Fibroblast of the conjunctiva (primary cell): ENCODE results near the gene IRX3.

Experiments
- DNase-seq: peaks from one replicate; pipeline ENCODE4 v3.0.0-alpha.2; 2010; ENCODE audit warnings: low read depth

IRX3 gene

DNA sequence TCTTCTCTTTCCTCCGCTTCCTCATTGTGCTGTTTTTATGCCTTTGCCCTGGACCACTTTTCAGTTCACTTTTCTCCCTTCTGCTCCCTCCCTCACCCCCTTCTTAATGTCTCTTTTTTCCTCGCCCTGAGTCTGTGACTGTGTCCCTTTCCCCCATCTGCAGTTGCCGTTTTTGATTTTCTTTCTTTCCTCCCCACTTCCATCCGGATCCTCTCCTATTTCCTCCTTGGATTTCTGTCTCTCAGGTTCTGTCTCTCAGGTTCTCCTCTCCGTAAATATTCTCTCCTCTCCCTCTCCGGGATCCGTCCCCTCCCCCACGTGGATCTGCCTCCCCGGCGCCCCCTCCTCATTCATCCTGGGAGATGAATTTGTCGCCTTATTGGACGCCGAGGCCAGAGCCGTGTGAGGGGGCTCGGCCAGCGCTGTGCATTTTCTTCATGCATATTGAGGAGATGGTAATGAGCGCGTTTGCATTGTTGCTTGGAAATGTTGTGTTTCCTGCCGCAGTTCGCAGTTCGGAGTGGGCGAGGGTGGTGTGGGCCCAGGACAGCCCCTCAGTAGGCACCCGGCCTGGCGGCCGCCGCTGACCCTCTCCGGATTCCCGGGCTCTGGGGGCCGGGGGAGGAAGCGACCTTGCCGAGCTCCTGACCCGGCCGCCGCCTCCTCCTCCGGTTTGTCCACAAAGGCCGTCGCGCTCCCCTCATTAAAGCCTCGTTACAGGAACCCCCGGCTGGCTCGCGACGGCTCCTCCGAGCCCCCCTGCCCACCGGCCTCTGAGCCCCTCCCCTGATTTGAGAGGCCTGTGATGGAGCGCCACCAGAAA lies 4.5 kb upstream of the IRX3 start:
- no peak for DNase-seq

DNA sequence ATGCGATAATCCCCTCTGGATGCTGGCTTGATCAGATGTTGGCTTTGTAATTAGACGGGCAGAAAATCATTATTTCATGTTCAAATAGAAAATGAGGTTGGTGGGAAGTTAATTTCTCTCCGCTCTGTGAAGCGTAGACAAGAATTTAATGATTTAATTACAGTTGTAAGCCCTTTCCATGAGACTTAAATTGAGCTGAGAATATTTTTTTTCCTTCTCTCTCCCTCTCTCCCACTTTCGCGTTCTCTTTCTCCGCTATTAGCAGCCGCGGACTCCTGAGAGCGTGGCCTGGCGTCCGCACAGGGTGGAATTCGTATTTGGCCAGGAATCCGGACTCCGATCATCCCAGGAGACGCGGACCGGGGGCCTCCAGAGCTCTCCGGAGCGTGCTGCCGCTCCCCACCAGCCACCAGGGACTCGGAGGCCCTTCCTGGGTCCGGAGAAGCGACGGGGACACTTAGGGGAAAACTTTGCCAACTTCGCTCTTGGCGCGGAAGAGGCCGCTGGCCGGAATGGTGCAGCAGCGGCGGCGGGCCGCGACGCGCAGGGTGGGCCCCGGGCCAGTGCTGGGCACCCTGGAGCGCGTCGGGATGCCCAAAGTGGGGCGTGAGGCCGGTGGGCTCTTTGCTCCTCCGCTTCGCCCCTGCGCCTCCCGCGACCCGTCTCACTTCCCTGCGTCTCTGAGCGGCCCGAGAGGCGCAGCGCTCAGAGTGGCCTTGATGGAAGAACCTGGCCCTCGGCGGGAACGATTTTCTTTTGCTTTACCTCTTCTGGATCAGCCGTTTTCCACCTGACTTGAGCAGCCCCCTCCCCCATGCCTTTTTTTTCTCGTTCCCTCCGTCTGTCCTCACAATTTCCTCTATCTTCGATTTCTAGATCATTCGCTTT lies 3.6 kb upstream of the IRX3 start:
- no peak for DNase-seq

DNA sequence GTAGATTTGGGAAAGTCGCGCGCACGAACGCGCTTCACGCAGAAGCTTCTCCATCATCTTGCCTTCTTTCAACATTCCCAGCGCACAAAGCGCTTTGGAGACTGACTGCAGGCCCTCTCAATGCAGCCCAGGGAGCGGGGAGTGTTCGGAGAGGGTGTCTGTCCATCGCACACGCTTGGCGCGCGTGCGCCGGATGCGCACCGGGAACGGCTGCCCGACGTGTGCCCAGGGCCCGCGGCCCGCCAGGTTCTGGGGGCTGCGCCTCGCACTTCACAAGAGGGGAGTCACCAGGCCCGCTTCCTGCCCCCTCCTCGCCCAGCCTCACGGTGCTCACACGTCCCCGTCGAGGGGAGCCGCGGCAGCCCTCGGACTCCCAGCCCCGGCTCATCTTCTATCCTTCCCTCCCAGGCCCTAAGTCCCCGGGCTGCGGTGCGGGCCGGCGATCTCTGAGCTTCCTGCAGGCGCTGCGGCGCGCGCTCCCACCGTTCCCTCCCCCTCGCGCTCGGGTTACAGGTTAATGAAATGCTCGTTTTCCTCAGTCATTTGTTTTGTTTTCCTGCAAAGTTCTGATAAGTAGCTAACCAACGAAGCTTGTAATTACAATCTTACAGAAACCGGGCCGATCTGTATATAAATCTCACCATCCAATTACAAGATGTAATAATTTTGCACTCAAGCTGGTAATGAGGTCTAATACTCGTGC lies 2.8 kb upstream of the IRX3 start:
- DNase-seq: no peak

DNA sequence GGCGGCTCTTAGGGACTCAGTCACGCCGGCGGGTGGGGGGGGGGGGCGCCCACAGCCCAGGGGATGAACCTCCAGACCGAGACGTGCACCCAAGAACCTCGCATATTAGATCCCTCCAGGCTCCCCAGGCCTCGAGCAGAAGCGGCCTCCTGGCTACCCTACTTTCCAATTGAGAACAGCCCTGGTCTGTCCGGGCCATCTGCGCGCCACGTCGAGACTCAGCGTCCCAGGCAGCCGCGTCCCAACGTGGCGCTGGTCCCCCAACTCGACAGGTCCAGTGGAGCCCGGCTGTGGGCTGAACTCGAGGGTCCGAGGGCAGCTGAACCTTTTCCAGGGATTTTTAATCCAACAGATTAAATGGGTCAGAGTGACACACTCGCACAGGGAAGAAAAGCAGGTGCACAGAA lies 2.3 kb upstream of the IRX3 start:
- DNase-seq: no peak

DNA sequence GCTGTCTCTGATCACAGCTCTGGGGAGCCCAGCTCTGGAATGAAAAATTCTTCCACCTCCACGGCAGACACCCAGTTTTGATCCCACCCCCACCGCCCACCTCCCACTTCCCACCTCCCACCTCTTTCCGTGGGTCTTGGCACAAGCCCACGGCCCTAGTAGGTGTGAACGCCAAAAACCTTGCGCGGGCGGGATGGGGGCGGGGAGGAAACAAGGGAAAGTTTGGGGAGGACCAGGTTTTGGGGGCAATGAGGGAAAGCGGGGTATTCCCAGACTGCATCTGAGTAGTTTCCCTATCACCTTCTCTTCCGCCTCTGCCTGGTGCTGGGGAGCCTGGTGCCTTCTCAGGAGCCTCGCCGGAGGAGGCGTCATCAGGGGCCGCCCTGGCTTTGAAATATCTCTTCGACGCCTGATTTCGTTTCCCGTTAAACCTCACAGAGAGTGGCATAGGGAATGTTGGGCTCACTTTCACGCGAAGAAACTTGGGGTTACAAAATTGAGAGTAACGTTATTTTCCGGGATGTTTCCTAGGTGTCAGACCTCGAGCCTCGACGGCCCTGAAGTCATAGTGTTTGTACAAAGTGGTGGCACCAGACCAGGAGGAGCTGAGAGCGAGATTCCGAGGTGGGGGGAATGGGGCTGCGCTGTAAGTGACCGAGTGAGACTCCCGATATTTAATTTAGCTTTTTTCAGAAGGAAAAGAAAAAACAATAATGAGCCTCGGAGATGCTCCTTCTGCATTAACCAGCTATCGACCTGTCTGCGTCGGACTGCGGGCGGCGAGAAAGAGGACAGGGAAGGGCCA lies 1.6 kb upstream of the IRX3 start:
- no peak for DNase-seq

DNA sequence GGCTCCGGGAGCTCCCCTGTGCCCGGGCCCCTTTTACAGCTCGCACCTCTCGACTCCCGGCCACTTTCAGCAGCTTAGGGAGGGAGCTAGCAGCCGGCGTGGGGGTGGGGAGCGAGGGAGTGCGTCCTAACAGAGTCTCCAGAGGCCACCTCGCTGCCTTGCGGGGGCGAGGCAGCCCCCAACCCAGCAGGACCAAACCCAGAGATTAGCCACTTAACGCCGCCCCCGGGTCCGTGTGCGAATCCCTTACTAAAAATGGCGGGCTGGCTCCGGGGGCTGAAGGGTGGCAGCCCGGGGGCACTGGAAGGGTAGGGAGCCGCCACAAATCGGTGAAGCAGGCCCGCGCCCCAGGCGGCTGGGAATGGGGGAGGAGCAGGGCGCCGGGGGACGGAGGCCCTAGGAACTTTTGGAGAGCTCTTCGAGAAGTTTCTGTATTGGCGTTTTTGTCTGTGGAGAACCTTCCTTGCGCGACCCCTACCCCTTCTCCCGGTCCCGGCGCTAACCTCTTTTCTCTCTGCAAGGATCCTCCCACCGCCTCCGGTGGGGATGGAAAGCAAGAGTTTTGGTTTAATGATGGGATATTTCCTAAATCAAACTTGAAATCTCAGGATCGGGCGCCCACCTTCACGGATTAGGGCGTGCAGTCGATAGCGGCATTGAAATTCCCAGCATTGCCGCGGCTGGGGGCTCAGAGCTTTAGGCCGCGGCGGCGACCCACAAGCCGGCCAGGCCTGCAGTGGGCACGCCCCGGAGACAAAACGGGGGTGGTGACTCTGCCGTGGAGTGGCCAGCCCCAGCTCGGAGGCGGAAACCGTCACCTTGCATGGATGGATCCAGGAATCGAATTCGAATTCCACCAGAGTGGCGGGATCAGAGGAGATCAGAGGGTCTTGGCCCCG lies 793 bp upstream of the IRX3 start:
- no peak for DNase-seq

DNA sequence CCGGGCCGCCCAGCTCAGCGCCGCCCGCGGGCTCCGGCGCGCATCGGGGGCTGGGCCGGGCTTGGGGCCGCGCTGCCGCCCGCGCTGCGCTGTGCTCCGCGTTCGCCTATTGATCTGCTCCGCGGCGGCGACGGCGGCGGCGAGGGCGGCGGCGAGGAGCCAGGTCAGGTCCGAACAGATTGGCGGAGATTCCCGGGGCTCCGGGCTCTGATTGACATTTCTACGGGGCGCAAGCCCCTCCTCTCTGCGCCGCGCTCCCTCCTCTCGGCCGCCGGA lies 559 bp downstream of the IRX3 start:
- DNase-seq: no peak

DNA sequence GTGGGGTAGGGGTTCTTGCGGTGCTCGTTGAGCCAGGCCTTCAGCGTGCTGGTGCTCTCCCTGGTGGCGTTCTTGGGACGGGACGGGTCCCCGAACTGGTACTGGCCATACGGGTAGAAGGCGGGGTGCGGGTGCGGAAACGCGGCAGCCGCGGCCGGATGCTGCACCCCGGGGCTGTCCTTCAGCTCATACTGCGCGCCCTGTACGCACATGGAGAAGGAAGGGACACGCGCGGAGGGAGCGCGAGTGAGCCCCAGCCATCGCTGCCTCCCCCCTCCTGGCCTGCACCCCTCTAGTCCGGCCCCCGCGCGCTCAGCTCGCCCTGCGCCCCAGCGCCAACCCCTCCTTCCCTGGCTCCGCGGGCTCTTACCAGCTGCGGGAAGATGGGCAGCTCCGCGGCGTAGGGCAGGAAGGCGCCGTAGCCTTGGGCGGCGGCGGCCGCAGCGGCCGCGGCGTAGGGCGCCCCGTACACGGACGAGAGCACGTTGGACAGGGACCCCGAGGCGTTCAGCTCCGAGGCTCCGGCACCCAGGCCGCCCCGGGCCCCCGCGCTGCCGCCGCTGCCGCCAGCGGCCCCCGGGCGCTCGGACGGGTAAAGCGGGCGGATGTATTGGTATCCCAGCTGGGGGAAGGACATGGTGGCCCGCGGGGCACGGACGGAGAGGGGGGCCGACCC lies 1.0 kb downstream of the IRX3 start:
- DNase-seq: no peak

DNA sequence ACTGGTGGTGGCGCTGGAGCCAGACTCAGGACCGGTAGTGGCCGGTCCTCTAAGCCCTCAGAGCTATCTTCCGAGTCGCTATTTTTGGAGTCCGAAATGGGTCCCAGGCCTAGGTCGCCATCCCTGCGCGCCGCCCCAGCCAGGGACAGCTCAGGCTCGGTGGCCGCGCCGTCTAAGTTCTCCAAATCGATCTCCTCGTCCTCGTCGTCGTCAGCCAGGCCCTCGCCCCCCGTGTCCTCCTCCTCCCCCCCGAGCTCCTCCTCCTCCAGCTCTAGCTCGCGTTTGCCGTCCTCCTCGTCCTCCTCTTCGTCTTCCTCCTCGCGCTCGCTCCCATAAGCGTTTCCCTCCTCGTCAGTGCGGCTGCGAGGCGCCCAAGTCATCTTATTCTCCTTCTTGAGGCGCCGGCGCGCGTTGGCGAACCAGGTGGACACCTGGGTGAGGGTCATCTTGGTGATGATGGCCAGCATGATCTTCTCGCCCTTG lies 1.6 kb downstream of the IRX3 start:
- no peak for DNase-seq

DNA sequence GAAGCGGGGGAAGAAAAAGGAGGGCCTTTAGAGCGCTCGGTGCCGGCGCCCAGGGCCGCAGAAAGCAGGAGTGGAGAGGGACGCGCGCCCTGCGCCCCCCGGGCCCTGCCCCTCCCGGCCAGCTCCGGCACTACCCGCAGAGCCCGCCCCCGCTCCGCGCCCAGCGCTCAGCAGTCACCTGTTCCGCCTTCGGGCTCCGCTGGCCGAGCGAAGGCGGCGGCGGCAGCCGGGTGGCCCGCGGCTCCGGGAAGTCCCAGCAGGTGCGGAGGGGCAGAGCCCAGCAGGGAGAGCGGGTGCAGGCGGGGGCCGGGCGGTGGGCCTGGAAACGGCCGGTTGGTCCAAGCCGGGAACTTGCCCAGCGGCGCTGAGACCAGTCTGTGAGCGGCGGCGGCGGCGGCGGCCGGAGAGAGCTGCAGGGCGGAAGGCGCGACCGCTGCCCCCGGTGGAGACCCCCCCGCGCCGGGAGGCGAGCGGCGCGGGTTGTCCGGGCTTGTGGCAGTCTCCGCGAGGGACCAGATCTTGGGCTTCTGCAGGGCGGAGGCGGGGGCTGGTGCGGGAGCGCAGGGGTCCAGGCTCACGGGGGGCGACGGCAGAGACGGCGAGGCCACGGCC lies 2.2 kb downstream of the IRX3 start:
- DNase-seq: no peak

DNA sequence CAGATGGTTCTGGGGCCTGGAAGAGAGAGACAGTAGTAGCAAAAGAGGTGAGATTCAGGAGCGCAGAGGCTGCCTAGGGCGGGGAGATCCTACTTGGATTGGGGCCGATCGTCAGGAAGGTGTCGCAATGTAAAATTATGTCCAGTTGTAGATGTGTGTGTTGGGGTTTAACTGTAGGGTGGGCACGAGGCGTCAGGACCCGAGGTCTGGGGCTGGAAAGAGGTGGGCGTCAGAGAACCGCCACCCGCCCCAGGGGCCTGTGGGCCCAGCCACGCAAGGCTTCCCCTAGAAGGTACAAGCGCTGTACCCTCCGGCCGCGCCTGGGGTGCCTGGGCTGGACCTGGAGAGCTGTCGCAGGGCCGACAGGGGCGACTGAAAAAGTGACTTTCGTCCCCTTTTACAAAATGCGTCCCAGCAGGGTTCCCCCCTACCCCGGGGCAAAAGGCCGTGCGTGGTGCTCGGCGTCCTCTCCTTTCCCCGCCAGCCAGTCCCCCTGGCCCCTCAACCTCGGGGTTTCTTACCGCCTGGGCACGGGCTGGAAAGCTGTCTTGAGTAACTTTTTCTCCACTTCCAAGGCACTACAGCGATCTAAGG lies 2.8 kb downstream of the IRX3 start:
- no peak for DNase-seq

DNA sequence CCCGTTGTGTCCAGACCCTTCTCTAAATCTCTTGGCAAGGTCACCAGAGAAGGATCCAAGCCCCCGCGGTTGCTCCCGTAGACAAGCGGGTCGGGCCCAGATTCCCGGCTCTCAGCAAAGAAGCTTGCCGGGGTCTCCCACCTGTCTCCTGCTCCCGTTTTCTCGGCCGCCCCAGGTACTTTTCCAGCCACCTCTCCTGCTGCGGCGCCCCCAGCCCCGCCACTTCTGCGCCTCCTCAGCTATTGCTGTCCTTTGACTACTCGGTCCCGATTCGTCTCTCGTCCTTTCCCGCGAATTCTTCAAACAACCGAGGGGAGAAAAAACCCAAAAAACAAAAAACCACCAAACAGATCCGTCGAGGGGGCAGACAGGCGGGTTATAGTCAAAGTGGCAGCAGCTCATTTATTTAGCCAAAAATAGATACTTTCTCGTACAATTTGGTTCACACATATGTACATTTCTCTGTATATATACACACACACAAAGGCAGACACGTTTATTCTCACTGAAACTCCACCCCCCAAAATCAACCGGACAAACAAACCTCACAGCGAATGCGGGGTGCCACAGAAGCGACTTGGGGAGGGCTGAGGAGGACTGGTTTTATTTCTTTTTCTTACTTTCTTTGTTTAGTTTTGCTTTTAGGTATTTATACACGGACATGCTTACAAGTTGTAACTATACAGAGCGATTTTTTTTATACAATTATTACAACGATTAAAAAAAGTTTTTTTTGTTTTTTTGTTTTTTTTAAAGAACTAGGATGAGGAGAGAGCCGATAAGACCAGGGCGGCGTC lies 3.5 kb downstream of the IRX3 start:
- DNase-seq: no peak

DNA sequence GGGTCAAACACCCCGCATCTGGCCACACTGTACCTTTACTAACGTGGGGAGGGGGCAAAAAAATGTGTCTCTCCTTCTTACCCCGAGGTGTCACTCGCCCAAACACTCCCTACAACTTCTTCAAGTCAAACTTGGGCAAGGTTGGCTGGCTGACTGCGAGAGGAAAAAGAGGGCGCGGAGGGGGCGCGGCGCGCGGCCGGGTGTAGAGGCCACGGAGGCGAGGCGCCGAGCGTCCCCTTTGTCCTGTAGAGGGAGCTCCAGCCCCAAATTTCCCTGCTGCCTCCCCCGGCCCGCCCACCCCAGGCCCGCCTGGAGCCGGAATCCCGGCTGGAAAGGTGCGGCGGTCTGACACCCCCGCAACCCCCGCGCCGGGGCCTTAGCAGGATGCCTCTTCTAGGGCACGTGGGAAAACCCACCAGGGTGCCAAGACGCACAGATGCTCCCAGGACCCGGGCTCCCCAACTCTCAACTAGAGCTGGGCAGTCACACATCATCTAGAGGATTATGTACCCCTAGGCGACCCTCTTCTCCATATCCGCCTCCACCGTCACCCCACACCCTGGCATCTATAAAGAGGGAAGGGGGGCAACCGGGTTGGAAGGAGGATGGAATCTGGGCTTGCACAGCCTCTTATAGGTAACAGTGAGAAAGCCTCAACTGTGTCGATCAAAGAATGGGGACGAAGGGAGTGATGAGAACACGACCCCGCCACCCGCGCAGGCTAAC lies 4.2 kb downstream of the IRX3 start:
- DNase-seq: no peak

DNA sequence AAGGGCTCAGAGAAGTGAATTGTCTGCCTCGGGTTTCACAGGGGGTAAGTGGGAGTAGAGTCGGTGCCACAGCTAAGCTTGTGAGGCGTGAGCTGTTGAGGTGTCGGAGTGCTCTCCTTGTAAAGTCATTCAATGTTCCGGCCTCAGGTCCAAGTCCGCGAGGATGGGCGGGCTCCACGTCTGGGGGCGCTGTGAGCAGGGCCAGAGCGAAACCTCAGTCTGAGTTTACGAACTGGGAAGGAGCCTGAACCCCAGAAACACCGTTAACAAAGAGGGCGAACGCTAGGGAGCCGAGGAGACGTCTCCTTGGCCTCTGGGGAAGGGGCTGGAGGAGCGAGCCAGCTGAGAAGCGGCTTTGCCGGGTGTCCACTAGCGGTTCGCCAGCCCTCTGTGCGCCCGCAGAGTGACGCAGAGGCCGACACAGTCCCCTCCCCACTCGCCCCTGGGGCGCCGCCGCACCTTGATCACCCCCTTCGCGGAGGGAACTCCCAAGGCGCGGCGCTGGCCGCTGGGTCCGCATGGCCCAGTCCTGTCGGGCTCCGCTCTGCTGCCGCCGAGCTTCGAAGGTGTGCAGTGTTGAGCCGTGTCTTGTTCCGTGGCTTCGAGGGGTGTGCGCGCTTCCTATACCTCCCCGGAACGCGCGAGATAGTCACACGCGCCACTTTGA lies 4.9 kb downstream of the IRX3 start:
- no peak for DNase-seq

DNA sequence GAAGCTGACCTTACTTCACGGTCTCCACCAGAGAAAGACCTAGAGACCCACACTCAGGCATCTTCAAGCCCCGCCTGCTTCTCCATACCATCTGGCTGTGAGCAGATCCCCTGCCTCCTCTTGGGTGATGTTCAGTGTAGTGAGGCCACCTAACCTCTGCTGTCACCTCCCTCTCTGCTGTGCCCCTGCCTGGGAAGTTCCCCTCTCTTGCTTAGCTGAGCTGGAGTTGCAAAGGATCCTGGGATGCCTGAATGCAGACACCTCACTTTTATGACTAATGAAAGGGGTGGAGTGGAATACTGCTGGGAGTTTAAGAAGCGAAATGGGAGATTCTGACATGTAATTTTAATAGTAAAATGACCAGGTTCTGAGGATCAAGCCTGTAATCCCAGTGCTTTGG lies 5.8 kb downstream of the IRX3 start:
- DNase-seq: no peak

DNA sequence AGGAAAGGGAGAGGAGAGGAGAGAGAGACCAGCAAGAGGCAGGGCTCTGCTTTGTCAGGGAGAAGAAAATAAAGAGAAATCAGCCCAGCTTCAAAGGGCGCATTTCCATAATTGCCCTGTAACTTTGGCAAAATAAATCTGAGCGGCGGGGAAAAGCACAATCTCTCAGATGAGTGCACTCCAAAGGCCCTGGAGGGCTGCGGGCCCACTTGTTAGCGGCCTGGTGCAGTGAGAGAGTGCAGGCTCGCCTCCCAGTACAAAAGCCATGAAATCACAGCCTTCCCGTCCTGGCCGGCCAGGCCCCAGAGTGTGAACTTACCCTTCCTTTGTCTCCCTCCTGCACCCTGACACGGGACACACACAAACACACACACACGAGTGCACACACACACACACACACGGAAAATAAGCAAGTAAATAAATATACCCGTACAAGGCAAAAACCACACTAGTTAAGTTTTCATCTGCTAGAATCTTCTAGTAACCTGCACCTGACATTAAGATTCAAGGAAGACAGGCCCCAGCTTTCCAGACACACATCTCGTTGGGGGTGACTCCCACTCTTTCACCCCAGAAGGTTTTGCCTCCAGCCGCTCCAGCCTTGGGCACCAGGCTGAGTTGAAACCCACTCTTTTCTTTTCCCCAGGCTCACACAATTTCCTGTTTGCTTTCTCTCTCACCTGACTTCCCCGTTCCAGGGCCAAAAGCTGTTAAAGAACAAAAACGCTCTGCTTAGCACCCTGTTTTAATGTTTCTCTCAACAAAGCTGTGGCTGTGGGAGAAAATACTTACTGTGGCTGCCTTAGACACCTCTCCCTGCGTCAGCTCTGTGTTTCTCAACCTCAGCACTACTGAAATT lies 8.5 kb downstream of the IRX3 start:
- DNase-seq: no peak
